Testis (tissue), 3 donors: ENCODE measurements around the gene SRCAP. TPM values are rescaled to one million over a fixed set of nuclear protein-coding genes. Genes with fewer than 3 reads are reported as not detected.

Experiments used
- DNase-seq: peaks from one replicate; pipeline ENCODE4 v3.0.0-alpha.2; 2019
- H3K27ac ChIP-seq, 2 donors: fragments of 200-600 bp; sonication (generic); one replicate each; pipeline ENCODE4 v1.5.1; 2019
- H3K27me3 ChIP-seq: fragments of 200-600 bp; sonication (generic); one replicate; pipeline ENCODE4 v1.5.1; 2019
- H3K36me3 ChIP-seq: fragments of 200-600 bp; sonication (generic); one replicate; pipeline ENCODE4 v1.5.1; 2017; ENCODE audit warnings: low read depth; ENCODE audit errors: missing control alignments
- H3K4me1 ChIP-seq: fragments of 200-600 bp; sonication (generic); one replicate; pipeline ENCODE4 v1.5.1; 2019
- H3K4me3 ChIP-seq, 2 donors: fragments of 200-600 bp; sonication (generic); one replicate each; pipeline ENCODE4 v1.5.1; 2017 to 2019
- H3K9me3 ChIP-seq: fragments of 200-600 bp; sonication (generic); one replicate; pipeline ENCODE4 v1.5.1; 2017
- CTCF ChIP-seq, 3 experiments: fragments of 450-650 bp in 2 of 3; fragments of 200-600 bp in 1 of 3; sonication (generic) in 1 of 3; IDR thresholded peaks; one replicate each; pipeline ENCODE4 v1.5.1; 2016 to 2019; ENCODE audit warnings: antibody characterized with exemption in 3 of 3, mild to moderate bottlenecking in 2 of 3, moderate library complexity in 1 of 3
- POLR2A ChIP-seq: fragments of 450-650 bp; IDR thresholded peaks from one replicate; pipeline ENCODE4 v1.6.1; 2017; ENCODE audit warnings: antibody characterized with exemption, mild to moderate bottlenecking, moderate library complexity
- WGBS, 2 donors: methylation state at CpG; one replicate each; pipeline ENCODE4 v1.1.5; 2018; 5-methylcytosine and 5-hydroxymethylcytosine counted together
- intact Hi-C: fragments of 100-400 bp; cut with DNase I; formaldehyde crosslinking; loops from one replicate; pipeline ENCODE4 v1.15.1; 2023; ENCODE audit warnings: low total_unique reads
- polyA plus RNA-seq: library from polyadenylated mRNA; stranded (reverse); fragments of 350-450 nt; fragmentation: Illumina TruSeq; extraction: RNeasy Lipid Tissue Mini Kit (QIAGEN cat#74804); gene quantifications from one replicate; pipeline ENCODE4 v1.2.3, GENCODE V29; 2014; ENCODE audit warnings: low read depth, low replicate concordance; ENCODE audit not compliant: insufficient read depth
- total RNA-seq, 2 donors: library from RNA; depleted of rRNA; stranded (reverse); fragments of >200 nt; gene quantifications; one replicate each; pipeline ENCODE4 v1.2.3, GENCODE V29; 2016

SRCAP gene
- total and polyA plus RNA-seq, 3 donors from 2014 or later = 44.3 to 80.8 (median 74.3) TPM

- peak within 1 kb of the TSS; percentile 70 to 92 for H3K4me3 ChIP-seq
- peaks cover 5% of the 10 kb centered on the region for H3K4me1 ChIP-seq
- H3K27me3 ChIP-seq = no peaks in the 10 kb centered on the region
- H3K36me3 ChIP-seq = no peaks in the 10 kb centered on the region
- H3K27ac ChIP-seq = peak within 1 kb of the TSS; percentile 72 to 73
- H3K9me3 ChIP-seq = no peaks in the 10 kb centered on the region
- DNase-seq = peak; percentile 100
- TF ChIP-seq POLR2A (no peak), CTCF (IDR thresholded peaks at IDR 0.05) (no peak)
- 1% methylated on average over 25 to 59 of the region's 60 CpGs for whole genome bisulfite sequencing, 2 donors
- intact Hi-C loops = no loop called here
Observed at GRCh38 chr16:30747799-30748633, 49.0 kb downstream of the SRCAP start, which contains the start of gene PHKG2. TSS of gene PHKG2 (plus strand) at chr16:30748425. CDS start at chr16:30748821, 396 bp downstream.

GRCh38 chr16:30748634-30749445 lies 49.9 kb downstream of the SRCAP start:
- Histone ChIP-seq H3K36me3 (no peaks in the 10 kb centered on the region), H3K4me1 (peaks cover 5% of the 10 kb centered on the region), H3K9me3 (no peaks in the 10 kb centered on the region), H3K27ac (peak overlapping the region; percentile 9 to 73), H3K4me3 (peak overlapping the region; percentile 70 to 92), H3K27me3 (no peaks in the 10 kb centered on the region)
- DNase-seq = no peak
- intact Hi-C loops = no loop called here
- WGBS, 2 donors = 12 to 30% methylated on average over 14 to 28 of the region's 36 CpGs
- TF ChIP-seq CTCF (IDR thresholded peaks at IDR 0.05) (no peak), POLR2A (no peak)

GRCh38 chr16:30750201-30750600 lies 51.2 kb downstream of the SRCAP start:
- DNase-seq = no peak
- WGBS, 2 donors = 78 to 86% methylated on average over 4 of the region's 4 CpGs
- Histone ChIP-seq H3K4me3 (no peak overlapping the region), H3K27me3 (no peaks in the 10 kb centered on the region), H3K4me1 (peaks cover 5% of the 10 kb centered on the region), H3K27ac (no peak overlapping the region), H3K36me3 (no peaks in the 10 kb centered on the region), H3K9me3 (no peaks in the 10 kb centered on the region)
- TF ChIP-seq POLR2A (no peak), CTCF (IDR thresholded peaks at IDR 0.05) (no peak)
- intact Hi-C loops = no loop called here

GRCh38 chr16:30750876-30751465 lies 52.0 kb downstream of the SRCAP start:
- no peaks in the 10 kb centered on the region for H3K9me3 ChIP-seq
- no peak for DNase-seq
- peaks cover 5% of the 10 kb centered on the region for H3K4me1 ChIP-seq
- H3K27me3 ChIP-seq = no peaks in the 10 kb centered on the region
- intact Hi-C loops = no loop called here
- TF ChIP-seq CTCF (IDR thresholded peaks at IDR 0.05) (no peak), POLR2A (no peak)
- no peaks in the 10 kb centered on the region for H3K36me3 ChIP-seq
- 93% methylated on average over 19 to 20 of the region's 20 CpGs for WGBS, 2 donors
- H3K4me3 ChIP-seq = no peak overlapping the region
- no peak overlapping the region for H3K27ac ChIP-seq
